ENCODE data around the gene CD4.
A peak's percentile ranks its signal among the peaks of the same experiment; 100 is the strongest.
"Not testable (repeated sequence)": the region's sequence is repeated elsewhere in the genome, so short reads cannot be mapped to it uniquely, and the experiment has no call there.

Gene CD4

DNA sequence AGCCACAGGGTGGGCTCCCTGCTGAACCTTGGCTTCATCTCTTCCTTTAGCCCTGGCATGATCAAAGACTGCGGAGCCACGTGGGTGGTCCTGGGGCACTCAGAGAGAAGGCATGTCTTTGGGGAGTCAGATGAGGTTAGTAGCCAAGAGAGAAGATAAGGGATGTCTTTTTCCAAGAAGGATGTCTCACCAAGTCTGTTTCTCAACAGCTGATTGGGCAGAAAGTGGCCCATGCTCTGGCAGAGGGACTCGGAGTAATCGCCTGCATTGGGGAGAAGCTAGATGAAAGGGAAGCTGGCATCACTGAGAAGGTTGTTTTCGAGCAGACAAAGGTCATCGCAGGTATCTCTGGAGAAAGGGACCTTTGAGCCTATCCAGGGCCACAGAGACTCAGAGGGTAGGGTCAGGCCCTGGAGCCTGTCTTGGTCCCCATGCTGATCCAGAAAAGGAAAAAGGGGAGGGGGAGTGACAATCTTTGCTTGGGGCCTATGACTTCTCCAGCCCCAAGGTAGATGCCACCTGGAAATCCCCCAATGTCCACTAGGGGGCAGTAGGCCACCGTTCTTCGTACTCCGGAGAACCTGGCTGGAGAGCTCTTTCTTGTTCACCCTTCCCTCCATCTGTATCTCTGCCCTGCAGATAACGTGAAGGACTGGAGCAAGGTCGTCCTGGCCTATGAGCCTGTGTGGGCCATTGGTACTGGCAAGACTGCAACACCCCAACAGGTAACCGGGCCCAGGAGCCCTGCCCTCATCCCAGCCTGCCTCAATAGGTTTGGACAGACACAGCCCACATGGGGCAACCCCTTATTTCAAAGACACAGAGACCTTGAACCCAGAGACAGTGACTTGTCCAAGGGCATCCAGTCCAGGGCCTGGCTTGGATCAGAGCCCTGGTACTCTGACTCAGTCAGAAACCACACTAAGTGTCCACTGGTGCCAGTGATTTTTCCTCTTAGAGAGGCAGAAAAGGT is 80.0 kb downstream of the CD4 start:
- DNase-seq (ENCODE audit: low spot score) = peak; percentile 85

DNA sequence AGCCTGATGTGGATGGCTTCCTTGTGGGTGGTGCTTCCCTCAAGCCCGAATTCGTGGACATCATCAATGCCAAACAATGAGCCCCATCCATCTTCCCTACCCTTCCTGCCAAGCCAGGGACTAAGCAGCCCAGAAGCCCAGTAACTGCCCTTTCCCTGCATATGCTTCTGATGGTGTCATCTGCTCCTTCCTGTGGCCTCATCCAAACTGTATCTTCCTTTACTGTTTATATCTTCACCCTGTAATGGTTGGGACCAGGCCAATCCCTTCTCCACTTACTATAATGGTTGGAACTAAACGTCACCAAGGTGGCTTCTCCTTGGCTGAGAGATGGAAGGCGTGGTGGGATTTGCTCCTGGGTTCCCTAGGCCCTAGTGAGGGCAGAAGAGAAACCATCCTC is 81.0 kb downstream of the CD4 start:
- not testable (repeated sequence) for DNase-seq (ENCODE audit: low spot score)
